Measurements from ENCODE around the gene SOBP. TPM values are rescaled to one million over a fixed set of nuclear protein-coding genes. Genes with fewer than 3 reads are reported as not detected.

The SOBP gene
- polyA plus RNA-seq, 1 donor (not counting 4 experiments of a cell fraction or from before 2014, with no cell fraction given), result not detected

DNA sequence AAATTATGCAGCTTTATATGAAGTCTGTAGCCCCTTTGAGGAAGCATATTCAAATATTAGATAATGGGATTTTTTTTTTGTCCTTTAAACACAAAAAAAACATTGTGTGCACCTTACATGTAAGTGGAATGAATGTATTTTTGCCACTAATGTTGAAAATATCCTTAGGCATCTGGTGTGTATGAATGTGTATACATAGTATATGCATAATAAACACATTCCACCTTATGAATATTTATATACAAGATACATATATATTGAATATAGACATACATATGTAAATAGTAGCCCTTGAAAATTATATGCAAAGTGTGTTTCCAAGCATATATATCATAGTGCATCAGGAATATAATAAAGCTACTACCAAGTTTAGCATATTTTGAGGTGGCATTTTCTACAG, 94.8 kb downstream of the SOBP start:
- dilution Hi-C loops (cut with MboI; ENCODE audit: extremely low pct_ligation_motif_present, low sequenced_read_pairs), result no loop called here

DNA sequence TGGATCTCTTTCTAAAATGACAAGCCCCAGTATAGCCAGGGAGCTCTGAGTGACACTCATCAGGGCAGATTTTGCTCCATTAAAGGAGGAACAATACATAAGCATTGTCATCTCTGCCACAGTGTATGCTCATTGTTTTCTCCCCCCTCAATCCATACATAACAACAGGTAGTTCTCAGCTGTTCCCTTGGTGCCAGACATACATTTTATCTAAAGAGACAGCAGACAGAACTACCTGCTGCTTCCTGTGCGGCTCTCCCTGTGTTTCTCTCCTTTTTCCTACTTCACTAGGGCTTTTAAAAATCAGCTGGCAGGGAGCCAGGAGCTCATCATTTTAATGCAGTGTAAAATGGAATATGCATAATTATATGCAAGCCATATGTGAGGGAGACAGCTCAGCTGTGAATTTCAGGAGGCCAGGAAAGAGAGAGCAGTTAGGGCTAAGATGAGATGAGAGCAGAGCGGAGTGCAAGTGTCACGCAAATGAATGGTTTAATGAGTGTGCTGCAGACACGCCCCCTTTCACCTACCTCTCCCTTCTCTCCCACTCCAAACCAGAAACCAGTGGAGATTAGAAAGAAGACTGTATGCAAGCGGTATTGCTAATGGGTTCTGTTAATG, 96.0 kb downstream of the SOBP start:
- Histone ChIP-seq H3K27ac (ENCODE audit: control insufficient read depth, insufficient read depth, low read length) (no peak overlapping the region), H3K9me1 (ENCODE audit: control insufficient read depth, extremely low read depth, insufficient read depth, low read length) (no peaks in the 10 kb centered on the region), H3K9me3 (ENCODE audit: control insufficient read depth, low read depth, low read length) (no peaks in the 10 kb centered on the region), H4K20me1 (ENCODE audit: control insufficient read depth, extremely low read depth, insufficient read depth, low read length) (no peaks in the 10 kb centered on the region), H3K9ac (ENCODE audit: control insufficient read depth, extremely low read depth, insufficient read depth, low read length) (no peak overlapping the region), H3K4me1 (ENCODE audit: control insufficient read depth, extremely low read depth, insufficient read depth, low read length) (no peaks in the 10 kb centered on the region), H2AFZ (ENCODE audit: control insufficient read depth, low read length) (no peak overlapping the region), H3K4me3 (ENCODE audit: control insufficient read depth in 2 of 3, extremely low read depth in 1 of 3, insufficient read depth in 2 of 3, low read depth in 1 of 3, low read length in 3 of 3) (no peak overlapping the region), H3K4me2 (ENCODE audit: control insufficient read depth, extremely low read depth, insufficient read depth, low read depth, low read length) (no peak overlapping the region), H3K79me2 (ENCODE audit: control insufficient read depth, insufficient read depth, low read length) (no peaks in the 10 kb centered on the region), H3K36me3 (ENCODE audit: control insufficient read depth in 2 of 2, extremely low read depth in 1 of 2, insufficient read depth in 2 of 2, low read length in 2 of 2) (no peaks in the 10 kb centered on the region), H3K27me3 (ENCODE audit: control insufficient read depth, extremely low read depth, insufficient read depth, low read length) (peaks cover 6% of the 10 kb centered on the region)
- FAIRE-seq (no peak), DNase-seq (ENCODE audit: low read depth, low spot score) (no peak)
- TF ChIP-seq, protein P1, sequence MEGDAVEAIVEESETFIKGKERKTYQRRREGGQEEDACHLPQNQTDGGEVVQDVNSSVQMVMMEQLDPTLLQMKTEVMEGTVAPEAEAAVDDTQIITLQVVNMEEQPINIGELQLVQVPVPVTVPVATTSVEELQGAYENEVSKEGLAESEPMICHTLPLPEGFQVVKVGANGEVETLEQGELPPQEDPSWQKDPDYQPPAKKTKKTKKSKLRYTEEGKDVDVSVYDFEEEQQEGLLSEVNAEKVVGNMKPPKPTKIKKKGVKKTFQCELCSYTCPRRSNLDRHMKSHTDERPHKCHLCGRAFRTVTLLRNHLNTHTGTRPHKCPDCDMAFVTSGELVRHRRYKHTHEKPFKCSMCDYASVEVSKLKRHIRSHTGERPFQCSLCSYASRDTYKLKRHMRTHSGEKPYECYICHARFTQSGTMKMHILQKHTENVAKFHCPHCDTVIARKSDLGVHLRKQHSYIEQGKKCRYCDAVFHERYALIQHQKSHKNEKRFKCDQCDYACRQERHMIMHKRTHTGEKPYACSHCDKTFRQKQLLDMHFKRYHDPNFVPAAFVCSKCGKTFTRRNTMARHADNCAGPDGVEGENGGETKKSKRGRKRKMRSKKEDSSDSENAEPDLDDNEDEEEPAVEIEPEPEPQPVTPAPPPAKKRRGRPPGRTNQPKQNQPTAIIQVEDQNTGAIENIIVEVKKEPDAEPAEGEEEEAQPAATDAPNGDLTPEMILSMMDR (optimal IDR thresholded peaks at IDR 0.05 in 1 of 3, IDR thresholded peaks at IDR 0.05 in 1 of 3, conservative IDR thresholded peaks at IDR 0.05 in 1 of 3; ENCODE audit: extremely low read depth in 1 of 3, insufficient read depth in 2 of 3, low read length in 3 of 3), result no peak
- TF ChIP-seq EZH2 (IDR thresholded peaks at IDR 0.05; ENCODE audit: low read length), result no peak
- dilution Hi-C loops (cut with MboI; ENCODE audit: extremely low pct_ligation_motif_present, low sequenced_read_pairs), result no loop called here

More for the DNA sequence above, 94.8 kb downstream of the SOBP start:
- H3K79me2 ChIP-seq (ENCODE audit: control insufficient read depth, insufficient read depth, low read length), result no peaks in the 10 kb centered on the region
- TF ChIP-seq, protein P1 (optimal IDR thresholded peaks at IDR 0.05 in 1 of 3, IDR thresholded peaks at IDR 0.05 in 1 of 3, conservative IDR thresholded peaks at IDR 0.05 in 1 of 3; ENCODE audit: extremely low read depth in 1 of 3, insufficient read depth in 2 of 3, low read length in 3 of 3), result no peak
- no peak for TF ChIP-seq EZH2 (IDR thresholded peaks at IDR 0.05; ENCODE audit: low read length)
- FAIRE-seq (no peak), DNase-seq (ENCODE audit: low read depth, low spot score) (no peak)
- no peaks in the 10 kb centered on the region for H3K9me3 ChIP-seq (ENCODE audit: control insufficient read depth, low read depth, low read length)
- no peak overlapping the region for H3K4me2 ChIP-seq (ENCODE audit: control insufficient read depth, extremely low read depth, insufficient read depth, low read depth, low read length)
- H4K20me1 ChIP-seq (ENCODE audit: control insufficient read depth, extremely low read depth, insufficient read depth, low read length), result no peaks in the 10 kb centered on the region
- no peaks in the 10 kb centered on the region for H3K36me3 ChIP-seq (ENCODE audit: control insufficient read depth in 2 of 2, extremely low read depth in 1 of 2, insufficient read depth in 2 of 2, low read length in 2 of 2)
- no peak overlapping the region for H3K27ac ChIP-seq (ENCODE audit: control insufficient read depth, insufficient read depth, low read length)
- H3K4me1 ChIP-seq (ENCODE audit: control insufficient read depth, extremely low read depth, insufficient read depth, low read length), result no peaks in the 10 kb centered on the region
- H3K27me3 ChIP-seq (ENCODE audit: control insufficient read depth, extremely low read depth, insufficient read depth, low read length), result peaks cover 3% of the 10 kb centered on the region
- H3K9me1 ChIP-seq (ENCODE audit: control insufficient read depth, extremely low read depth, insufficient read depth, low read length), result no peaks in the 10 kb centered on the region
- H3K9ac ChIP-seq (ENCODE audit: control insufficient read depth, extremely low read depth, insufficient read depth, low read length), result no peak overlapping the region
- H3K4me3 ChIP-seq (ENCODE audit: control insufficient read depth in 2 of 3, extremely low read depth in 1 of 3, insufficient read depth in 2 of 3, low read depth in 1 of 3, low read length in 3 of 3), result no peak overlapping the region
- H2AFZ ChIP-seq (ENCODE audit: control insufficient read depth, low read length), result no peak overlapping the region
